ENCODE data around the gene SLC39A5.
"Not testable (repeated sequence)": the region's sequence is repeated elsewhere in the genome, so short reads cannot be mapped to it uniquely, and the experiment has no call there.

The SLC39A5 gene

GRCh38 chr12:56229916-56230431, at the start of gene SLC39A5:
Gene SLC39A5 (plus strand): TSS chr12:56230051. CDS start chr12:56231275, 1,224 bp downstream.
- DNase-seq: no peak

- no peak for DNase-seq
Observed at GRCh38 chr12:56186957-56187356, 42.9 kb upstream of the SLC39A5 start.

- no peak for DNase-seq
Observed at GRCh38 chr12:56188131-56188777, 41.6 kb upstream of the SLC39A5 start.

GRCh38 chr12:56188778-56189098, 41.1 kb upstream of the SLC39A5 start:
- DNase-seq: no peak

GRCh38 chr12:56189099-56189917, 40.5 kb upstream of the SLC39A5 start, which contains the start of gene SMARCC2:
Gene SMARCC2 (minus strand): TSS chr12:56189483. CDS start chr12:56189461, 22 bp downstream.
- DNase-seq: peak; percentile 89

- DNase-seq: peak; percentile 94
Observed at GRCh38 chr12:56189918-56190694, 39.7 kb upstream of the SLC39A5 start.

- DNase-seq: no peak
Observed at GRCh38 chr12:56190695-56191155, 39.1 kb upstream of the SLC39A5 start.

GRCh38 chr12:56192582-56192981, 37.3 kb upstream of the SLC39A5 start:
- DNase-seq: no peak

GRCh38 chr12:56193025-56193578, 36.7 kb upstream of the SLC39A5 start:
- peak; percentile 79 for DNase-seq

GRCh38 chr12:56196818-56197550, 32.9 kb upstream of the SLC39A5 start:
- DNase-seq: not testable (repeated sequence)

GRCh38 chr12:56197921-56198635, 31.8 kb upstream of the SLC39A5 start:
- DNase-seq: no peak

- no peak for DNase-seq
Observed at GRCh38 chr12:56198836-56199235, 31.0 kb upstream of the SLC39A5 start.

GRCh38 chr12:56202366-56202765, 27.5 kb upstream of the SLC39A5 start:
- DNase-seq: no peak

- DNase-seq: no peak
Observed at GRCh38 chr12:56202838-56203237, 27.0 kb upstream of the SLC39A5 start.

GRCh38 chr12:56204275-56204674, 25.6 kb upstream of the SLC39A5 start:
- no peak for DNase-seq

GRCh38 chr12:56205445-56205844, 24.4 kb upstream of the SLC39A5 start:
- no peak for DNase-seq

GRCh38 chr12:56206452-56207166, 23.2 kb upstream of the SLC39A5 start:
- peak; percentile 48 for DNase-seq

- DNase-seq: no peak
Observed at GRCh38 chr12:56208006-56208405, 21.8 kb upstream of the SLC39A5 start.

GRCh38 chr12:56212361-56212760, 17.5 kb upstream of the SLC39A5 start:
- DNase-seq: no peak

- no peak for DNase-seq
Observed at GRCh38 chr12:56213878-56214277, 16.0 kb upstream of the SLC39A5 start.

- no peak for DNase-seq
Observed at GRCh38 chr12:56216461-56216860, 13.4 kb upstream of the SLC39A5 start.
